Right renal pelvis (tissue), 4 donors: ENCODE results near the gene COL8A1. TPM values are rescaled to one million over a fixed set of nuclear protein-coding genes. Genes with fewer than 3 reads are reported as not detected.
"Not testable (repeated sequence)": the region's sequence is repeated elsewhere in the genome, so short reads cannot be mapped to it uniquely, and the experiment has no call there.

Experiments used
- DNase-seq, 4 donors: peaks; one replicate each; pipeline ENCODE4 v3.0.0-alpha.2; 2013; ENCODE audit warnings: low read depth in 4 of 4, low spot score in 3 of 4, missing footprints in 1 of 4
- polyA plus RNA-seq, 4 donors: library from polyadenylated mRNA; unstranded; fragments of 120-200 nt; gene quantifications; one replicate each; pipeline ENCODE4 v1.2.1, GENCODE V29; 2013; ENCODE audit not compliant: insufficient read length in 4 of 4

The COL8A1 gene
- polyA plus RNA-seq, 4 donors: 4.5 to 7.3 (median 6.9) TPM

DNA sequence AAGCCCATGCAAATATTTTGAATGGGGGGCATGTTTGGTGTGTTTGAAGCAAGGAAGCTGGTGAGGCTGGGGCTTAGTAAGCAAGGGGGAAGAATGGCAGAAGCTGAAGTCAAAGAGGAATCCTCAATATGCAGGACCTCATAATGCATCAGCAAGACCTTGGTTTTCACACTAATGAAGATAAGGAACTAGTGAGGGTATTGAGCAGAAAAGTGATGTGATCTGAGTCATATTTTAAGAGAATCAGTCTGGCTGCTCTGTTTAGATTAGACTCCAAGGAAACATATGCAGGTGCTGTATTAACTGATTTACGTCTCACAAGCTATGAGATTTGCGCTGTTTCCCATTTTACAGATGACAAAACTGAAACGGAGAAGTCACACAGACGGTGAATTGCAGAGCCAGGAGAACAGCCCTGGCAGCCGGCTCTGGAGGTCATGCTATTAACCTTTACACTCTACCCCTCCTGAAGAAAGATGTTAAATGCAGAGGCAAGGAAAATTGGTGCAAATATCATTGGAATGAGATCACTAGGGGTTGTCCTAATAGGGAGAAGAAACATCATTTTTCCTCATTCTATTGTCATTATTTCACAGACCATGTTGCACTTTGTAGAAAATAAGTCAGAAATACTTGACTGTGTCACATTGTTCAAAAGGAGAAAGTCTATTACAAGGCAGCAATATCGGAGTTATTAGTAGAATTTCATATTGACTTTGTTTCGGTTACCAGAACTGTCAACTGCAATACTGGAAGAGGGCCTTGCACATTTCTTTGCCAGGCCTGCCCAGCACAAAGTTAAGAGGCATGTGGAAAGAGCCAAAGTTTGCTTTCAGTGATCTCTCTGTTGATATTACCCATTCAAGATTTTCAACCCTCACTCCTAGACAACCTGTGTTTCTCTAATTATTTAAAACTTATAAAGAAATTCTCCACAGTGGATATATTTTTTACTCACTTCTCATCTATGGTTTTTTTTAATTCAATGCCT is 64.9 kb downstream of the COL8A1 start:
- DNase-seq: no peak

DNA sequence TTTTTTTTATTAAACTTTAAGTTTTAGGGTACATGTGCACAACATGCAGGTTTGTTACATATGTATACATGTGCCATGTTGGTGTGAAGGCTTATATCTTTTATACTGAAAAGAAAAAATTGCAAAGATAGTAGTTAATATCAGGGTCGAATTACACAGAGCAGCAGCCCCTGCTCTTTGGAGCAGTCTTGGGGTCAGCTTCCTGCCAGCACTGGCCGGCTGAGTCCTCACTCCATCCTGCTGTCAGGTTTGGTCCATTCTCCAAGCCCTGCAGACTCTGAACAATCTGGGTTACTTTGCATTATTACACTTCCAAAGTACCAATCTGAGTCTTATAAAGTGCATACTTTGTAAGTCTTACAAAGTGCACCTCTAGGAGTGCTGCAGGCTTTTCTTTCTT is 66.0 kb downstream of the COL8A1 start:
- DNase-seq: no peak

DNA sequence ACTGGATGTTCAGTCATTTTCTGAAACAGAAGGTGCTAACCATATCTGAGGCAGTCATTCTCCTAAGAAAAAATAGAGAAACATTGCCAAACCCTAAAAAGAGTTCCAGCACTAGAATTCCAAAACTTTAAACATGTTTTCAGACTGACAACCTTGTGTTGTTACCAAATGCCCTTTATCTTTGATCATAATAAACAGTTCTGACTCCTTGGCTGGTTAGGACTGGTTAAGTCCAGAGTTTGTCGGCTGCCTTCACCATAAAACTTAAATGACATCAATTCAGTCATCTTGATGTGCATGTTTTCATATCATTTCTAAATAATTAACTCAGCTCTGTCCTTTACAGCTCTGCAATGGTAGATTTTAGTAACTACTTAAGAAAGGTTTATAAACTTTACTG is 68.0 kb downstream of the COL8A1 start:
- DNase-seq: no peak

DNA sequence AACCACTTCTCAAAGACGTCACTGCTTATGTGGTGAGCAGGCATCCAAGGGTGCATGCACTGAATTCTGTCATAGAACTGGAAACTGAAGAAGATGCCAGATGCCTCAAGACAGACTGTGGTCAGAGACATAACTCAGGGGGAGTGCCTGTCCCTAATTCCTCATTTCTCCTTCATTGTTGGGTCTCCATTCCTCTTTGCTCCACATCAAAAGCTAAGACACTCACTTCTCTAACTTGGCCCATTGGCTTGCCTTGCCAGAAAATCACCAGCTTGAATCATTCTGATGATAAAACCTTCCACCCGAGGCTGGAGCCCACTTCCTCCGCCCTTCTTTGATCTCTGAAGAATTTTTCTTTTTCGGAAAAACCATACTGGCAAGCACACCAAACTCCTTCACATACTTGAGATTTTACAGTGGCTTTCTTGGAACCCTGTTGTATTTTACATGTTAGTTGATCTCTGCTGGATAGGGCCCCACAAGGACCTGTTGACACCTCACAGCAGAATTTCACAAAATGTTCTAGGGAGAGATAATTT is 69.9 kb downstream of the COL8A1 start:
- no peak for DNase-seq

DNA sequence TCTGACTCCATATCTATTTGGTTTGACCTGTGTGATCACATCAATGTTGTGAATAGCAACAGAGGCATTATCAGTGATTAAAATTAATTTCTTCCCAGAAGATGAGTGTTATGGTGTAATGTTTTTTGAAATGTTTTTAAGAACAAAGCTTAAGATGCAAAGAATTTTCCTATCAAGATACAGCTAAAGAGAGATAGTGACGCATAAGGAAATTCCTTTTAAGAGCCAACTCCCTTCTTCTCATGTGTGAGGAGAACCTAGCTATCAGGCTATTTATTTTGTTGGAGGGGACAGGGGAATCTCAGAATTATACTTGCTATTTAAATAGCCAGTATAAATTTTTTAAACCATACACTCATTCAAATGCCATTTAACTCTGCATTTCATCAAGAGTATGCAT is 71.3 kb downstream of the COL8A1 start:
- DNase-seq: no peak

DNA sequence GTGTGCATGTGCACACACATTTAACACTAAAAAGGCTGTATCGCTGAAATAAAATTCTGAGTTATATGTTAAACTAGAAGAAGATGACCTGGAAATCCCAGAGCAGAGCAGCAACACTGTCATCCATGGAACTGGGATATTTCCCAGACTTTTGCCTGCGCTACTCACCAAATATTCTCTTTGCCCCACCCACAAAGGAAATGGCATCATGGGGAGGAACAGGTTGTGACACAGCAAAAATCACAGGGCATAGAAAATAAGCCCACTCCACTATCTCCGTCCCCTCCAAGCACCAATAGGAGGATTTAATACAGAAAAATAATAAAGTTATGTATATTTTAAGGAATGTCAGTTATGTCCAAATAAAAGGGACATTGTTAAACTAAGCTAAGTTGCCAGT is 71.7 kb downstream of the COL8A1 start:
- no peak for DNase-seq

DNA sequence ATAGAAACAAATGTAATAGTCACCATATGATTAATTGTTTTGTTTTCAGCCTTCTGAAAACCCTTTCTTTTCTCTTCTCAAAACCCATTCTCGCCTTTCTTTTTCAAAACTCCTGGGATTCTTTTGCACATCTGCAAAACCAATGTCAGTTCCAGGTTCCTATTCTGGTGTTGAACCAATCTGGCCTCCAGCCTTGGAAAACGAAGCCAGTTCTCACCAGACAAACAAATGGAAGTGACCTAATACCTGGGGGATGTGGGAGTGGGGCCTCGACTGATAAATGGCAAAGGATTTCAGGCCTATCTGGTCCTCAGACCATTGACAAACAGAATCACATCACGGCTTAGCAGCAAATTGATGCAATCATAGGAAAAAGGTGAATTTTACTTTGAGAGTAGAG is 73.0 kb downstream of the COL8A1 start:
- DNase-seq: no peak

DNA sequence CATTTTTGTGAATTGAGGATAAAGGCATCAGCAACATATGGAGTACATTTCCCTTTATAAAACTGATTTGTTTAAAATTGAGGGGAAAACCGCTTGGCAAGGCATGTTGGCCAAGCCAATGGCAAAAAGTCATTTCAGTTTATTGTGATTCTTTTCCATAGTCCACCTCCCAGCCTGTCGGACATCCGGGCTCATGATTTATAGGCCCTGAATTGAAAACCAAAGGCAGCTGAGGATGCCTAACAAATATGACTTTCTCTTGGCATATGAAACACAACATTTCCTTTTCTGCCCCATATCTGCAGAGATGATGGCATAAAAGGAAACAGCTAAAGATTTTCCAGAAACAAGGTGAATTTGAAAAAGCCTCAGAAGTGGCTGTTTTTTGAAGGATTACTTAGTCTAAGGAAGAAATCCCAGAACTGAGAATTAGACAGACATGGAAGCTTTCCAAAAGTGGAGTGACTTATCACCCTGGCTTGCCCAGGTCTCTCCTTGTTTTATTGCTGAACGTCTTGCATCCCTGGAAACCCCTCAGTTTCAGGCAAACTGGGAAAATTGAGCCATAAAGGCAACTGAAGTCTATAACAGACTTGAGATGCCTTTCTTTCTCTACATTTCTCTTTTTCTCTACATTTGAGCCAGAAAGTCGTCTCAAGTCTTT is 74.0 kb downstream of the COL8A1 start:
- DNase-seq: peak in 1 of 4 donors; percentile 5

DNA sequence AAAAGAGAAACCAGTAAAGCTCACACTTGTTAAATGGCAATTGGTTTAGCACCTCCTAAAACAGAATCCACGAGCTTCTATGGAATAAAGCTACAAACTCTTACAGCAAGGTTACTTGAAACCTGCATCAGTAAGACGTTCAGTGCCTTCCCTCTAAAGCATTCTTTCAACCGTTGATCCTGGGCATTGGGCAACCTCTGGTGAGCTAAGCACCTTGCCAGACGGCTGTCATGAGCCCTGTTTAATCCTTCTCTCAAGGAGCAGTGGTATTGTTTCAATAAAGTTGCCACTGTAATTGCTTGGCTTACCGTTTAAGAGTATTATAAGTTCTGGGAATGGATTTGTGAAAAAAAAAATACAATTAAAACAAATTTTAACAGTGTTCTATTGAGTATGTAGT is 75.0 kb downstream of the COL8A1 start:
- DNase-seq: no peak

DNA sequence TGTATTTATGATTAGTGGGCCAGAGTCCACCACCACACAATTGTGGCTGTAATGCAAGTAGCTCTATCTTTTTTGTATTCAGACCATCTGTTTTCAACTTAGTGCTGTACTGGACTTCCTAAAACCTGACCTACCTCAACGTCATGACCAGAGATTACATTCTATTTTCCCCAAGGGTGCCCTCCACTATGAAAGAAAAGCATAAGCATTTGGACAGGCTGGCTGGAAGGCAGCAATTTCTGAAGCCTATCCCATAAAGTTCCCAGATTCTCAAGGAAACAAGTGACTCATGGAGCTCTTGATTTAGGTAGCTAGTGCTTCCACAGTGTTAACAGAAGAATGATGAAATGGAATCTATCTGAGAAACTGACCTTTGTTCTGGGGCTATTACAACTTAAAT is 75.8 kb downstream of the COL8A1 start:
- peak in 2 of 4 donors; percentile 13 to 22 for DNase-seq

DNA sequence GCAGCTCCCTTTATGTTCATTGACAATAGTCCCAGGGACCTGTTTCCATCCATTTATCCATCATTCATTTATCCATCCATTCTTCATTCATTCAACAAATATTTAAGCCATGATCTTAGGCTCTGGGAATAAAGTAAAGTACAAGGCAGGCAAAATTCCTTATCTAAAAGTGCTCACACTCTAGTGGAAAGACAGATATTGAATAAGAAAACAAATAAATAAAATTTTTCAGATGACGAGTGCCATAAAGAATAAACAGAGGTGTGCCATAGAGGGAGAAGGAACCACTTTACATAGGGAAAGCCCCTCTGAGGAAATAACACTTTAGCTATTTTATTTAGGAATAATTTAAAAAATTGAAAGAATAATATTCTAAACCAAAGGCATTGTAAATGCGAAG is 76.2 kb downstream of the COL8A1 start:
- DNase-seq: no peak

DNA sequence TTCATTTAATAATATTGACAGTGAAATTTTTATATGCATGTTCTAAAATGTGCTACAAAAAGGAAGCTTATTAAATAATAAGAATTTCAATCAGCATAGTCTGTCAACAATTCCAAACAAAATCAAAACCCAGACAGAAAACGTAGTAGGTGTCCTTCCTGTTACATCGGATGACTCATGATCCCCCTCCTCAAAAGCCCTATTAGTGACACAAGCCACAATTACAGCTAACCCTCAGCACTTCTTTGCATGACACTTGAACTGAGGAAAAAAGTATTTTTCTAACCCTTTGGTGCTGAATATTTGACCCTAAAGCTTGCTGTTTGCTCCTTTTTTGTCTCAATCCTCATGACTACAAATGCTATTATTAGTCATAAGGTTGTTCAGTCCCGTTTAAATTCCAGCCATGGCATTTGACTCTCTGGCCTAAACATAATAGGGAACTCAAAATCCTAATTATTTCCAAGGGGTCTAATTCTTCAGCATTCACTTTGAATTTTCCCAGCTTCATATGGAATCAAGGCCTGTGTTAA is 78.1 kb downstream of the COL8A1 start:
- no peak for DNase-seq

DNA sequence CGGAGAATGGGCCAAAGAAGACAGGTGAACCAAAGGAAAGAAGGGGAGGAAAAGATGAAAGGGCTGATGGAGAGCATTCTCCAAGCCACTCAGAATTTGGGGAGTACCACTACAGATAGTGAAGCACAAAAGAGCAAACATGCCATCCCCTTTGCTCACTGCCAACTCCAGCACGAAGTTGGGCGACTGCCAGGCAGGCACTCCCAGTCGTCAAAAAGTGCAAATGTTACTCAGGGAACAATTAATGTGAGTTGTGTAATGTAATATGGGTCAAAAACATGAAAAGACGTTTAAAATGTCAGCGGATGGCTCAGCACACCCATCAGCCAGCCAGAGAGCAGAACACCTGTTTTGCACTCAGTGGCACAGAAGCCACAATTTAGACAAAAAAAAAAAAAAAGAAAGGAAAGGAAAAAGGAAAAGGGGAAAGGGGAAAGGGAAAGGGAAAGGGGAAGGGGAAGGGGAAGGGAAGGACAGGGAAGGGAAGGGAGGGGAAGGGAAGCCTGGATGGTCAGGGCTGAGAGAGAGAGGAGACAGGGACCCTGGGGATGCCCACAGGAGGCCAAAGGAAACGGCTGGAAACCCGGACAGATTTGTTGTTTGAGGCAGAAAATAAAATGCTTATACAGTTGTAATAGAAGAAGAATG is 82.7 kb downstream of the COL8A1 start:
- no peak for DNase-seq

DNA sequence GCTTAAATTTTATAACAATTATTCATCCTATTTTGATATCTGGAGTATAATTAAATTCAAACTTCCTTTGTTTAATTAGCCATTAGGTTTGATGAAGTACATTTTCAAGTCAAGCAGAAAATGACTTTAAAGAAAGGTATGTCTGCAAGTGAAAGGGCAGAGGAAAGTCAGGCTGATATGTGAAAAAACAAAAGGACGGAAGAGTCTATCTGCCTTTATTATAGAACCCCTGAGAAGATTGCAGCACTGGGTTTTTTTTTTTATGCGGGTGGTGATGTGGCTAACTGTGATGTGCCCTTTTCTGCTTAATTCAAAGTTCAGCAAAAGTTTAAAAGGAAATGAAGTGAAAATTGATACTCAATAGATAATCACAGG is 83.2 kb downstream of the COL8A1 start:
- DNase-seq: no peak

DNA sequence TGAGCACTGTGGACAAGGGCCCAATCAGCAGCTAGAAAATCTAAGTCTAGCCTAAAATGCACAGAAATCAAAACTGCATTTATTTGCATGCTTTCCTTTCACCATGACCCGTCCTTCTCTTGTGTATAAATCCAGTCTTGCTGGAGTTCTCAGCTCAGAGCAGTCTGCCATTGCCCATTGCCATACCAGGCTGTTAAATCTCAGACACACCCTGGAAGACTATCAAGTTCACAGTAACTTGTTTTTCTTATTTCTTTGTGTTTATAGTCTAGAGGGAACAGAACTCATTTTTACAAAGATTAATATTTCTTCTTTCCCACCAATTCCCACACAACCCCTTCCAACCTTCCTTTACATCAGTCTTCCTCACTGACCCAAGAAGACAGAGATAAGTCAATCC is 85.9 kb downstream of the COL8A1 start:
- DNase-seq: no peak

DNA sequence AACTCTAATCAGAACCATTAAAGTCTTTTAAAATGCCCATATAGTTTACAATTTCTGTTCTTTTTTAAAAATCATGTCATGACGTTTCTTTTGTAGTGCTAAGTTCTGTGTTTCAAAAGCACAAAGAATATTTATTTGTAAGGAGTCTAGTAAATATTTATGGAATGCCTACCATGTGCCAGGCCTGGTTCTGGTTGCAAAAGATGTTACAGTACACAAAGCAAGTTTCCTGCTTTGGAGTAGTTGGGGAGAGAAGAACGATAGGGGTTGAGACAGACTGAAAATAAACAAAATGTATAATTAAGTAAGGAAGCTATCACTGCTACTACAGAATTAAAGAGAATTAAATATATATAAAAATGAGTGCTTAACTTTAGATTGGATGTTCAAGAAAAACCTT is 92.5 kb downstream of the COL8A1 start:
- no peak for DNase-seq

DNA sequence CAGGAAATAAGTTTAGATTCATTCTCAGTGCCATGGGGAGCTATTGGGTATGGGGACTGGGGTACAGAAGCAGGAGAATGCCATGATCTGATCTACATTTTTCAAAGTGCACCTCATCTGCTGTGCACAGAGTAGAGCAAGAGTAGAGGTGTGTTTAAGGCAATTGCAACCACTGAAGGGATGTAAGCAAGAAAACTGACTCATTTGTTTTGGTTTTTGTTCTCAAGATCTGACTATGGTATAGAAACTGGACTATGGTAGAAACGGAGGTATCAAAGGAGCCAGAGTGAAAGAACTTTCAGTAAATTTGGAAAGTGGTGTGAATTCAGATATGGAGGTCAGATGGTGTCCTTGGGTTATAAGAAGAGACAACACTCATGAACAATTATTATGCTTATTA is 93.1 kb downstream of the COL8A1 start:
- DNase-seq: no peak

DNA sequence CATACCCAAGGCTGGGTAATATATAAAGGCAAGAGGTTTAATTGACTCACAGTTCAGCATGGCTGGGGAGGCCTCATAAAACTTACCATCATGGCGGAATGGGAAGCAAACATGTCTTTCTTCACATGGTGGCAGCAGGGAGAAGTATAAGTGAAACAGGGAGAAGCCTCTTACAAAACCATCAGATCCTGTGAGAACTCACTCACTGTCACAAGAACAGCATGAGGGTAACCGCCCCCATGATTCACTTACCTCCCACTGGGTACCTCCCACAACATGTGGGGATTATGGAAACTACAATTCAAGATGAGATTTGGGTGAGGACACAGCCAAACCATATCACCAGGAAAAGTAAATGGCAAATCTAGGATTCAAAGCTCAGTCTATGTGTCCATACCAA is 102.0 kb downstream of the COL8A1 start:
- not testable (repeated sequence) for DNase-seq

DNA sequence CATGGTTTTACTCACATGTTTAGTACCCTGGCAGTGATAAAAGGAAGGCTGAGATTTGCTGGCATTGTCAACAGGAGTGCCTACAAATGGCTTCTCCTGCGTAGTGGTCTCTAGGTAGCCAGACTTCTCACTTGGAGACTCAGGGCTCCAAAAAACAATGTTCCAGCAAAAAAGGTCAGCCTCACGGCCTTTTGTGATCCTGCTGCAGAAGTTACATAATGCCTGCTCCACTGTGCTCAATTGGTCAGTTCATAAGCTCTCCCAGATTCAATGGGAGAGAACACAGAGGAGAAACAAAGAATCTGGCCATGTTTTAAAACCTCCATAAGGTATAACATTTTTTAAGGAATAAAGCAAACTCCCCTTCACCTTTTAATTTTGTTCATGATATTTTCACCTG is 103.2 kb downstream of the COL8A1 start:
- no peak for DNase-seq

DNA sequence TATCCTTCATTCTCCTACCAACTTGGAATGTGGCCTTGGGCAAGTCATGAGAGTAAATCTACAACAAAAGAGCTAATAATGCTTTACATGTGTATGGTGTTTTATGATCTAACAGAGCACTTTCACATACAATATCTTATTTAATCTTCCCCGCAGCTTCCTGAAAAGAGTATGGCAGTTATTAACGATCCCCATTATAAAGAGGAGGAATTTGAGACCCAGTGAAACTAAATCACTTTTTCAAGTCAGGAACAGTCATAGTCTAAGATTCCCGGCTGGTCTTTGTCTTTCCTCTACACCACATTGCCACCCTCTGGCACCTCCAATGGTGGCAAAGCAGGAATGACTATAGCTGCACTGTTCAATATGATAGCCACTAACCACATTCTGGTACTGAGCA is 109.5 kb downstream of the COL8A1 start:
- peak in 1 of 4 donors; percentile 10 for DNase-seq

DNA sequence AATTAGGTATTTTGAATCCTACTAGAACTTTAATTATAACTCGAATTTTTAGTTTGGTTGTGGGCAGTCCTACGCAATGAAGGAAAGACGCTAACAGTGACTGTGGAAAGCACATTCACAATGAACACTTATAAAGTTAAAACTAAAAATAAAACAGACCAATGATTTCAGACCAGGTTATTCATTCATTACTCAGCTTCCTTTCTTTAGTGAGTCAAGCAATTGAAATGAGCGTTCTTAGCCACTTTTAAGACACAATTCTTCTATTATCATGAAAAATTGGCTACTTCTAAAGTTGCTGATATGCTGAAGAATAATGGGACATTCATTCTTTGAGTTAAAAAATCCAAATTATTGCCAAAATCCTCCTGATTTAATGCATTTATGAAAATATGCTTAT is 113.3 kb downstream of the COL8A1 start:
- DNase-seq: no peak
